ENCODE measurements around the gene ZNF672.
"Not testable (repeated sequence)": the region's sequence is repeated elsewhere in the genome, so short reads cannot be mapped to it uniquely, and the experiment has no call there.

The ZNF672 gene

GRCh38 chr1:248862998-248863881 is 25.2 kb downstream of the ZNF672 start:
- Mint-ChIP-seq H3K4me1 (ENCODE audit: low read depth) (peaks cover 25% of the 10 kb centered on the region), H3K9me3 (no peaks in the 10 kb centered on the region), H3K27ac (peak overlapping the region; percentile 81), H3K4me3 (peak overlapping the region; percentile 86), H3K27me3 (ENCODE audit: low read depth) (peaks cover 10% of the 10 kb centered on the region), H3K36me3 (ENCODE audit: low read depth) (no peaks in the 10 kb centered on the region)

DNA sequence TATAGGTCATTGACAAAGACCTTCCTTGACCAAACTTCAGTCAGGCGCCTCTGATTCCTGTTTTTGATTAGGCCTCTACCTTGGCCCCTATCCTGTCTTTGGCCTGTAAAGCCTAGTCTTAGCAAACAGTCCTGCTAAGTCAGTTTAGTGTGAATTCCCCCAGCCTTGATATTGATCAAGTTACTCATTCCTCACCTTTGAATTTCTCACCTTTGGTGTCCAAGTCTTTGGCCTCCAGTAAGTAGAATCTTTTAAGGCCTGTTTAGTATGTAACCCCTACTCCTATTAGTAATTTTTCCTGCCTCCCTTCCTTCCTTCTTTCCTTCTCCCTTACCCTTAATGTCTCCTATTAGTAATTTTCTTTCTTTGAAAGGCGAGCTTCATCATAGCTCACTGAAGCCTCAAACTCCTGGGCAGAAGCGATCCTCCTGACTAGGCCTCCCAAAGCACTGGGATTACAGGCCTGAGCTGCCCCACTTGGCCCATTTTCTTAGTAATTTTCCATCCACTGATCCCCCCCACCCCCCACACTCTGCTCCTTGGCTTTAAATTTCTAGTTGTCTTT is 33.9 kb downstream of the ZNF672 start:
- no peaks in the 10 kb centered on the region for H3K9me3 Mint-ChIP-seq
- no peak overlapping the region for H3K27ac Mint-ChIP-seq
- peaks cover 9% of the 10 kb centered on the region for H3K27me3 Mint-ChIP-seq (ENCODE audit: low read depth)
- H3K4me1 Mint-ChIP-seq (ENCODE audit: low read depth): peaks cover 20% of the 10 kb centered on the region
- peaks cover 3% of the 10 kb centered on the region for H3K36me3 Mint-ChIP-seq (ENCODE audit: low read depth)
- peak overlapping the region; percentile 40 for H3K4me3 Mint-ChIP-seq

DNA sequence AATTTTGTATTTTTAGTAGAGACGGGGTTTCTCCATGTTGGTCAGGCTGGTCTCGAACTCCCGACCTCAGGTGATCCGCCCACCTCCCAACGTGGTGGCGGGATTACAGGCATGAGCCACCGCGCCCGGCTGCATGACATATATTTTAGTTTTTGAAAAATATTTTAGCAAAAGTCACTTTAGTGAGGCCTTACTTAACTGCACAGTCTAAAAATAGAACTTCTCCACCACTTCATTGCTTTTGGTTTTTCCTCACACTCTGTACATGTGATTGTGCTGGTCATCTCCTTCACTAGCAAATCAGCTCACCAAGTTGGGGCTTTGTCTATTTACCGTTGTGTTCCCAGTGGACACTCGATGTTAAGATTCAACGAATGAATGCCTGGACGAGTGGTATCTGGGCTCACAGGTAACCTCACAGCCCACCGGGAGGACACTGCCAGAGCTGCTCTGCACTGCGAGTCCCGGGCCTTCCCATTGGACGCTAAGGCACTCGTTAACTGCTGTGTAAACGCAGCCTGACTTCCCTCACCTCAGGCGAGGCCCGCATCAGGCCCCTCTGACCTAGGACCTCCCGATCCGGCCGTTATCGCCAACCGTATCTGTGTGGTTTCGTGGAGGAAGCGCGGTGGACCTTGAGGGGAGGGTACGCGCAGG is 34.9 kb downstream of the ZNF672 start:
- Mint-ChIP-seq H3K27ac (peak overlapping the region; percentile 94), H3K36me3 (ENCODE audit: low read depth) (peaks cover 3% of the 10 kb centered on the region), H3K4me3 (peak overlapping the region; percentile 90), H3K27me3 (ENCODE audit: low read depth) (peaks cover 17% of the 10 kb centered on the region), H3K4me1 (ENCODE audit: low read depth) (peaks cover 20% of the 10 kb centered on the region), H3K9me3 (no peaks in the 10 kb centered on the region)

- Mint-ChIP-seq H3K4me1 (ENCODE audit: low read depth) (peaks cover 20% of the 10 kb centered on the region), H3K36me3 (ENCODE audit: low read depth) (peaks cover 3% of the 10 kb centered on the region), H3K27me3 (ENCODE audit: low read depth) (peaks cover 18% of the 10 kb centered on the region), H3K27ac (peak overlapping the region; percentile 94), H3K4me3 (peak overlapping the region; percentile 90), H3K9me3 (no peaks in the 10 kb centered on the region)
These were observed 35.5 kb downstream of the ZNF672 start for GRCh38 chr1:248873409-248873992.

- Mint-ChIP-seq H3K4me3 (peak overlapping the region; percentile 90), H3K9me3 (no peaks in the 10 kb centered on the region), H3K27ac (peak overlapping the region; percentile 94), H3K27me3 (ENCODE audit: low read depth) (peaks cover 22% of the 10 kb centered on the region), H3K36me3 (ENCODE audit: low read depth) (peaks cover 3% of the 10 kb centered on the region), H3K4me1 (ENCODE audit: low read depth) (peaks cover 20% of the 10 kb centered on the region)
These were observed 36.0 kb downstream of the ZNF672 start for GRCh38 chr1:248873993-248874533.

GRCh38 chr1:248881261-248881660 is 43.2 kb downstream of the ZNF672 start:
- Mint-ChIP-seq H3K27me3 (ENCODE audit: low read depth) (peaks cover 40% of the 10 kb centered on the region), H3K9me3 (no peaks in the 10 kb centered on the region), H3K4me1 (ENCODE audit: low read depth) (no peaks in the 10 kb centered on the region), H3K36me3 (ENCODE audit: low read depth) (no peaks in the 10 kb centered on the region), H3K4me3 (no peak overlapping the region), H3K27ac (no peak overlapping the region)

- not testable (repeated sequence) for H3K36me3 Mint-ChIP-seq (ENCODE audit: low read depth); H3K9me3 Mint-ChIP-seq; H3K27ac Mint-ChIP-seq; H3K4me3 Mint-ChIP-seq; H3K4me1 Mint-ChIP-seq (ENCODE audit: low read depth)
- peaks cover 33% of the 10 kb centered on the region for H3K27me3 Mint-ChIP-seq (ENCODE audit: low read depth)
These were observed 44.4 kb downstream of the ZNF672 start for GRCh38 chr1:248882427-248882826.

GRCh38 chr1:248884632-248885295 is 46.7 kb downstream of the ZNF672 start:
- Mint-ChIP-seq H3K36me3 (ENCODE audit: low read depth) (no peaks in the 10 kb centered on the region), H3K27me3 (ENCODE audit: low read depth) (peaks cover 25% of the 10 kb centered on the region), H3K27ac (no peak overlapping the region), H3K4me3 (no peak overlapping the region), H3K9me3 (no peaks in the 10 kb centered on the region), H3K4me1 (ENCODE audit: low read depth) (no peaks in the 10 kb centered on the region)

DNA sequence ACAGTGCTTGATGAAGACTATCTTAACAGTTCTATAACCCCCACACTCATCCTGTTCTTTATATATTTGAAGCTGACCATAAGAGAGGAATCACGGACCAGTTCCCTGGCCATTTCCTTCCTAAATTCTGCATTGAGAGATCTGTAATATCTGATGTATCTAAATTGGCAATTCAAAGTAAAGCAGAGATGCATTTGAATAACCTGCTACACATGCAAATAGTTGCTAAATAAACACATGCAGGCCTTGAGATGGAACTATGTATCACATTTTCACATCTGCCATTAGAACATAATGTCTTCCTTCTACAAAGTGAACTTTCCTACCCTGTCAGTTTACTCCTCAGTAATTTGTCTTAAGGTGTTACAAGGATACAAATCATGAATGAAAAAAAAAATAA is 47.6 kb downstream of the ZNF672 start:
- H3K27me3 Mint-ChIP-seq (ENCODE audit: low read depth): peaks cover 24% of the 10 kb centered on the region
- no peaks in the 10 kb centered on the region for H3K9me3 Mint-ChIP-seq
- H3K4me1 Mint-ChIP-seq (ENCODE audit: low read depth): no peaks in the 10 kb centered on the region
- no peaks in the 10 kb centered on the region for H3K36me3 Mint-ChIP-seq (ENCODE audit: low read depth)
- no peak overlapping the region for H3K27ac Mint-ChIP-seq
- no peak overlapping the region for H3K4me3 Mint-ChIP-seq

DNA sequence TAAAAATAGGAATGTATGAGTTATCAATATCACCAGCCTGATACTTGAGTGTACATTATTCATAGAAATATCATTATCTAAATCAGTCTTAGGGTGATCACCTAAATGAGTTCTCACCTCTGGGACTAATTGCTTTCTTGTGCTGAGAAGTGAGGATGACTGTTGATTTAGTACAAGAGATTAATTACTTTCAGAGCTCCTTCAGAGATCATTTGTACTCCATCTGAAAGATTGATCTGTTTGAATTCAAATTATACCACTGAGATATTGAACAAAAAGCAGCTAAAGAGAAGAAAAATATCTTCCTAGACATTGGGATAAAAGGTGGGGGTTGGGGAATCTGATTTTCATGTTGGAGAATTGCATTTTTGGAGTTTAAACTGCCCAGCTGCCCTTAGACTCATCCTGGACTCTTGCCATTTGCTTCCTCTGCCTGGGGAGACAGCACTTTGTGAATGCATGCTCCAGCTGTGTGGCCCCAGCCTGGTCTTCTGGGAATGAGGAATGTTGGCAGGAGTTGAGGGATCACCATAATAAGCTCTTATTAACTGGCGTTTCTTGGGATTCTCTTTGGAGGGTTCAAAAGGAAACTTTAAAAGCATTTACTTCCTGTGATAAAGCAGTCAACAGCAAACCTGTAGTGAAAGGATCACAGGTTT is 48.3 kb downstream of the ZNF672 start:
- Mint-ChIP-seq H3K36me3 (ENCODE audit: low read depth) (no peaks in the 10 kb centered on the region), H3K4me3 (no peak overlapping the region), H3K27me3 (ENCODE audit: low read depth) (peaks cover 24% of the 10 kb centered on the region), H3K4me1 (ENCODE audit: low read depth) (no peaks in the 10 kb centered on the region), H3K9me3 (no peaks in the 10 kb centered on the region), H3K27ac (no peak overlapping the region)

GRCh38 chr1:248889914-248890243 is 51.9 kb downstream of the ZNF672 start:
- H3K27me3 Mint-ChIP-seq (ENCODE audit: low read depth): peaks cover 35% of the 10 kb centered on the region
- H3K36me3 Mint-ChIP-seq (ENCODE audit: low read depth); H3K9me3 Mint-ChIP-seq; H3K27ac Mint-ChIP-seq; H3K4me3 Mint-ChIP-seq; H3K4me1 Mint-ChIP-seq (ENCODE audit: low read depth): not testable (repeated sequence)

- no peak overlapping the region for H3K4me3 Mint-ChIP-seq
- no peak overlapping the region for H3K27ac Mint-ChIP-seq
- no peaks in the 10 kb centered on the region for H3K9me3 Mint-ChIP-seq
- peaks cover 35% of the 10 kb centered on the region for H3K27me3 Mint-ChIP-seq (ENCODE audit: low read depth)
- H3K4me1 Mint-ChIP-seq (ENCODE audit: low read depth): no peaks in the 10 kb centered on the region
- H3K36me3 Mint-ChIP-seq (ENCODE audit: low read depth): no peaks in the 10 kb centered on the region
These were observed 52.8 kb downstream of the ZNF672 start for GRCh38 chr1:248890549-248891498.

- peaks cover 35% of the 10 kb centered on the region for H3K27me3 Mint-ChIP-seq (ENCODE audit: low read depth)
- H3K4me1 Mint-ChIP-seq (ENCODE audit: low read depth): no peaks in the 10 kb centered on the region
- no peaks in the 10 kb centered on the region for H3K36me3 Mint-ChIP-seq (ENCODE audit: low read depth)
- H3K9me3 Mint-ChIP-seq: no peaks in the 10 kb centered on the region
- no peak overlapping the region for H3K4me3 Mint-ChIP-seq
- H3K27ac Mint-ChIP-seq: no peak overlapping the region
These were observed 53.7 kb downstream of the ZNF672 start for GRCh38 chr1:248891758-248892157.
